WTC11 (cell line): ENCODE data around the gene WDR64. TPM values are rescaled to one million over a fixed set of nuclear protein-coding genes. Genes with fewer than 3 reads are reported as not detected.
A peak's percentile ranks its signal among the peaks of the same experiment; 100 is the strongest.

ENCODE experiments used
- ATAC-seq: fragments of 200-7000 bp; cut with Tn5 transposase; 2 replicates; pipeline ENCODE4 v1.10.0; 2021; ENCODE audit warnings: mild to moderate bottlenecking, moderate library complexity
- CTCF ChIA-PET: fragments of 300-600 bp; sonication (Branson Sonifier 250); formaldehyde crosslinking; loops from one replicate; lab custom pipeline; 2021; ENCODE audit warnings: antibody characterized with exemption; lab: Charles Lee
- POLR2A ChIA-PET: fragments of 350-600 bp; sonication (Branson Sonifier 250); formaldehyde crosslinking; loops from one replicate; lab custom pipeline; 2021; ENCODE audit warnings: antibody characterized with exemption; lab: Charles Lee
- DNase-seq: peaks from one replicate; pipeline ENCODE4 v3.0.0; 2021; ENCODE audit warnings: low spot score
- H3K27ac Mint-ChIP-seq: 2 replicates; pipeline ENCODE4 v1.8.0; 2021; ENCODE audit warnings: mixed read lengths
- H3K27me3 Mint-ChIP-seq: 2 replicates; pipeline ENCODE4 v1.8.0; 2021; ENCODE audit warnings: low read depth, mild to moderate bottlenecking, moderate library complexity, mixed read lengths
- H3K36me3 Mint-ChIP-seq: 2 replicates; pipeline ENCODE4 v1.8.0; 2021; ENCODE audit warnings: mixed read lengths
- H3K4me1 Mint-ChIP-seq: 2 replicates; pipeline ENCODE4 v1.8.0; 2022; ENCODE audit warnings: mixed read lengths
- H3K4me3 Mint-ChIP-seq: 2 replicates; pipeline ENCODE4 v1.8.0; 2021; ENCODE audit warnings: mild to moderate bottlenecking, moderate library complexity, mixed read lengths
- H3K9me3 Mint-ChIP-seq: 2 replicates; pipeline ENCODE4 v1.8.0; 2021; ENCODE audit warnings: mixed read lengths
- CREM ChIP-seq: sonication (generic); formaldehyde crosslinking; IDR thresholded peaks from 2 replicates; pipeline ENCODE4 v1.8.1; 2022; ENCODE audit warnings: mild to moderate bottlenecking, missing genetic modification reagents, moderate library complexity
- CTCF ChIP-seq: fragments of 200-600 bp; IDR thresholded peaks from 2 replicates; pipeline ENCODE4 v1.8.0; 2022; ENCODE audit warnings: antibody characterized with exemption
- E2F4 ChIP-seq: sonication (generic); formaldehyde crosslinking; IDR thresholded peaks from 2 replicates; pipeline ENCODE4 v1.8.1; 2022; ENCODE audit warnings: low read depth, mild to moderate bottlenecking, moderate library complexity, missing genetic modification reagents, borderline replicate concordance
- ERG ChIP-seq: fragments of 250-450 bp; sonication (Bioruptor Pico); IDR thresholded peaks from 2 replicates; pipeline ENCODE4 v1.8.0; 2021; ENCODE audit warnings: mild to moderate bottlenecking
- IRF1 ChIP-seq: sonication (generic); formaldehyde crosslinking; IDR thresholded peaks from 2 replicates; pipeline ENCODE4 v1.8.0; 2023; ENCODE audit warnings: missing genetic modification reagents
- IRF2 ChIP-seq: sonication (generic); formaldehyde crosslinking; IDR thresholded peaks from 2 replicates; pipeline ENCODE4 v1.8.0; 2022; ENCODE audit warnings: low read depth, missing genetic modification reagents, borderline replicate concordance
- KAT7 ChIP-seq: sonication (generic); formaldehyde crosslinking; IDR thresholded peaks from 2 replicates; pipeline ENCODE4 v1.8.1; 2023; ENCODE audit warnings: missing genetic modification reagents, mild to moderate bottlenecking, borderline replicate concordance
- MYBL2 ChIP-seq: sonication (generic); formaldehyde crosslinking; IDR thresholded peaks from 2 replicates; pipeline ENCODE4 v1.8.1; 2023; ENCODE audit warnings: mild to moderate bottlenecking, moderate library complexity, missing genetic modification reagents
- NFE2L1 ChIP-seq: sonication (generic); formaldehyde crosslinking; IDR thresholded peaks from 2 replicates; pipeline ENCODE4 v1.8.1; 2023; ENCODE audit warnings: missing genetic modification reagents
- NR2C2 ChIP-seq: sonication (generic); formaldehyde crosslinking; IDR thresholded peaks from 2 replicates; pipeline ENCODE4 v1.8.0; 2022; ENCODE audit warnings: mild to moderate bottlenecking, missing genetic modification reagents
- SOX15 ChIP-seq: fragments of 250-450 bp; sonication (Bioruptor Pico); IDR thresholded peaks from 2 replicates; pipeline ENCODE4 v1.9.0; 2021; ENCODE audit warnings: mild to moderate bottlenecking
- SP1 ChIP-seq: sonication (generic); formaldehyde crosslinking; conservative IDR thresholded peaks from 2 replicates; pipeline ENCODE4 v1.8.1; 2022; ENCODE audit warnings: missing genetic modification reagents
- TCF7 ChIP-seq: sonication (generic); formaldehyde crosslinking; IDR thresholded peaks from 2 replicates; pipeline ENCODE4 v1.8.0; 2022; ENCODE audit warnings: mild to moderate bottlenecking, low read depth, missing genetic modification reagents, moderate library complexity
- TEAD4 ChIP-seq: sonication (generic); formaldehyde crosslinking; IDR thresholded peaks from 2 replicates; pipeline ENCODE4 v1.8.0; 2022; ENCODE audit warnings: mild to moderate bottlenecking, missing genetic modification reagents
- ZNF121 ChIP-seq: sonication (generic); formaldehyde crosslinking; IDR thresholded peaks from 2 replicates; pipeline ENCODE4 v1.8.0; 2023; ENCODE audit warnings: missing genetic modification reagents
- ZNF219 ChIP-seq: sonication (generic); formaldehyde crosslinking; IDR thresholded peaks from 2 replicates; pipeline ENCODE4 v1.8.0; 2023; ENCODE audit warnings: missing genetic modification reagents, mild to moderate bottlenecking, borderline replicate concordance
- ZNF423 ChIP-seq: fragments of 250-450 bp; sonication (Bioruptor Pico); IDR thresholded peaks from 2 replicates; pipeline ENCODE4 v2.1.2; 2022; ENCODE audit warnings: mild to moderate bottlenecking, moderate library complexity
- ZNF425 ChIP-seq: fragments of 250-450 bp; sonication (Bioruptor Pico); conservative IDR thresholded peaks from 2 replicates; pipeline ENCODE4 v1.9.0; 2021; ENCODE audit warnings: mild to moderate bottlenecking
- ZNF512 ChIP-seq: sonication (generic); formaldehyde crosslinking; IDR thresholded peaks from 2 replicates; pipeline ENCODE4 v1.8.1; 2022; ENCODE audit warnings: missing genetic modification reagents, borderline replicate concordance
- ZSCAN18 ChIP-seq: fragments of 250-450 bp; sonication (Bioruptor Pico); IDR thresholded peaks from 2 replicates; pipeline ENCODE4 v2.1.2; 2022; ENCODE audit warnings: mild to moderate bottlenecking, moderate library complexity
- total RNA-seq: library from RNA; stranded (reverse); gene quantifications from 3 replicates; pipeline ENCODE4 v1.2.3, GENCODE V29; 2021

Gene WDR64
- total RNA-seq, 1 experiment from 2014 or later, result not detected

- DNase-seq, result no peak
- Mint-ChIP-seq H3K9me3 (no peaks in the 10 kb centered on the region), H3K27ac (no peak overlapping the region), H3K36me3 (no peaks in the 10 kb centered on the region), H3K27me3 (no peaks in the 10 kb centered on the region), H3K4me3 (no peak overlapping the region), H3K4me1 (0 out of 2 replicates have a peak, but pooled peaks cover 5% of the 10 kb centered on the region)
- ChIA-PET CTCF (no interaction called here), POLR2A (no interaction called here)
- ATAC-seq, result peak; percentile 76
- no peak for TF ChIP-seq ZNF121 (CRISPR knock-in tag)
- no peak for TF ChIP-seq IRF2 (CRISPR knock-in tag)
- no peak for TF ChIP-seq TEAD4 (CRISPR knock-in tag)
- TF ChIP-seq ZNF219 (CRISPR knock-in tag), result no peak
- TF ChIP-seq TCF7 (CRISPR knock-in tag), result no peak
- TF ChIP-seq SP1 (CRISPR knock-in tag), result no peak
- no peak for TF ChIP-seq MYBL2 (CRISPR knock-in tag)
- TF ChIP-seq ZNF425, result no peak
- TF ChIP-seq ZSCAN18 (CRISPR knock-in tag), result no peak
- TF ChIP-seq CREM (CRISPR knock-in tag), result no peak
- no peak for TF ChIP-seq NFE2L1 (CRISPR knock-in tag)
- TF ChIP-seq ZNF423 (CRISPR knock-in tag), result no peak
- no peak for TF ChIP-seq ERG
- TF ChIP-seq ZNF512 (CRISPR knock-in tag), result no peak
- no peak for TF ChIP-seq KAT7
- no peak for TF ChIP-seq IRF1 (CRISPR knock-in tag)
- no peak for TF ChIP-seq CTCF
- TF ChIP-seq SOX15, result no peak
- TF ChIP-seq E2F4, result no peak
- no peak for TF ChIP-seq NR2C2
Observed at GRCh38 chr1:241770115-241770514, 118.0 kb downstream of the WDR64 start.
